Measurements from ENCODE around the gene CAB39L. TPM values are rescaled to one million over a fixed set of nuclear protein-coding genes. Genes with fewer than 3 reads are reported as not detected.

CAB39L gene
- total and polyA plus RNA-seq, 2 experiments from 2014 or later, result 6.1 to 7.3 TPM

DNA sequence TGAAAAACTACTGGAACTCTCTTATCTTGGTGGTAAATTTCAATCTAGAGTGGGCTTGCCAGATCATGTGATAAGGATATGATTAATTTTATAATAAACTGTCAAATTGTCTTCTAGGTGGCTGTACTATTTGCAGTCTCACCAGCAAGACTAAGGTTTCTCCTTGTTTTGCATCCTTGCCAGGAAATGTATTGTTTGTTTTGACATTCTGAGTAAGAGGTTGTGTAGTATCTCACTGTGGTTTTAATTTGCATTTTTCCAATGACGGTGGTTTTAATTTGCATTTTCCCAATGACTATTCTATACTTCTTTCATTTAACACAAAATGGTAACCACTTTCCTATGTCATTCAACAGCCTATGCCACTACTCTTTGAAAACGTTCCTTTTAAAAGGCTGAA lies 2.0 kb downstream of the CAB39L start:
- WGBS, 2 experiments (ENCODE audit: low coverage in 1 of 2, low lambda C conversion rate in 2 of 2, missing lambda C conversion rate in 2 of 2), result 73 to 76% methylated on average over 2 of the region's 2 CpGs
- Histone ChIP-seq H3K4me1 (ENCODE audit: insufficient read depth) (peaks cover 10% of the 10 kb centered on the region), H3K36me3 (ENCODE audit: low read depth) (peaks cover 6% of the 10 kb centered on the region; the same call in 1 of the 2 replicates), H4K20me1 (ENCODE audit: insufficient read depth) (no peaks in the 10 kb centered on the region), H3K27me3 (replicated peaks; ENCODE audit: insufficient read depth) (no peaks in the 10 kb centered on the region), H3F3A (ENCODE audit: insufficient read depth) (peaks cover 16% of the 10 kb centered on the region), H3K27ac (no peak overlapping the region), H3K4me2 (ENCODE audit: unreplicated experiment) (no peak overlapping the region), H3K4me3 (no peak overlapping the region), H3K9me3 (ENCODE audit: low read depth) (no peaks in the 10 kb centered on the region), H3K79me2 (ENCODE audit: insufficient read depth) (peaks cover 21% of the 10 kb centered on the region), H2AFZ (no peak overlapping the region), H3K9me2 (ENCODE audit: insufficient read depth) (no peaks in the 10 kb centered on the region), H3K9ac (no peak overlapping the region)
- DNase-seq, result no peak
- in situ Hi-C loops (cut with MboI), result loop anchor here (5.0 kb wide), 1 partner anchor 140 kb away; no protein-coding TSS in a partner anchor
- no peak for TF ChIP-seq EZH2phosphoT487 (IDR thresholded peaks at IDR 0.05; ENCODE audit: insufficient read depth, low read depth)
- no peak for TF ChIP-seq EZH2 (IDR thresholded peaks at IDR 0.05; ENCODE audit: insufficient read depth, poor library complexity, severe bottlenecking)

DNA sequence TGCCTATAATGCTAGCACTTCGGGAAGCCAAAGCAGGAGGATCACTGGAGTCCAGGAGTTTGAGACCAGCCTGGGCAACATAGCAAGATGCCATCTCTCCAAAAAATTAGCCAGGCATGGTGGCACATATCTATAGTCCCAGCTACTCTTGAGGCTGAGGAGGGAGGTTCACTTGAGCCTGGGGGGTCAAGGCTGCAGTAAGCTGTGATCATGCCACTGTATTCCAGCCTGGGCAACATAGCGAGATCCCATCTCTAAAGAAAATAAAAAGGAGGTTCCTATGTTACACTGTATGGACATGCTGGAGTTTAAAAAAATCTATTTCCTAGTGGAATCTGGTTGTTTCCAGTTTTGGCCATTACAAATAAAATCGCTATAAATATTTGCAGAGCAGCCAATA lies 2.6 kb downstream of the CAB39L start:
- Histone ChIP-seq H3K4me1 (ENCODE audit: insufficient read depth) (peaks cover 11% of the 10 kb centered on the region), H3K9me3 (ENCODE audit: low read depth) (no peaks in the 10 kb centered on the region), H3K4me2 (ENCODE audit: unreplicated experiment) (no peak overlapping the region), H3K79me2 (ENCODE audit: insufficient read depth) (peaks cover 16% of the 10 kb centered on the region), H3K9ac (no peak overlapping the region), H3K27ac (no peak overlapping the region), H3K9me2 (ENCODE audit: insufficient read depth) (no peaks in the 10 kb centered on the region), H3K36me3 (ENCODE audit: low read depth) (peaks cover 6% of the 10 kb centered on the region; the same call in 1 of the 2 replicates), H3F3A (ENCODE audit: insufficient read depth) (peaks cover 16% of the 10 kb centered on the region), H4K20me1 (ENCODE audit: insufficient read depth) (no peaks in the 10 kb centered on the region), H2AFZ (no peak overlapping the region), H3K27me3 (replicated peaks; ENCODE audit: insufficient read depth) (no peaks in the 10 kb centered on the region), H3K4me3 (no peak overlapping the region)
- no peak for DNase-seq
- 95 to 98% methylated on average over 3 of the region's 3 CpGs for WGBS, 2 experiments (ENCODE audit: low coverage in 1 of 2, low lambda C conversion rate in 2 of 2, missing lambda C conversion rate in 2 of 2)
- in situ Hi-C loops (cut with MboI), result loop anchor here (5.0 kb wide), 1 partner anchor 139 kb away; no protein-coding TSS in a partner anchor
- TF ChIP-seq EZH2 (IDR thresholded peaks at IDR 0.05; ENCODE audit: insufficient read depth, poor library complexity, severe bottlenecking), result no peak
- no peak for TF ChIP-seq EZH2phosphoT487 (IDR thresholded peaks at IDR 0.05; ENCODE audit: insufficient read depth, low read depth)

DNA sequence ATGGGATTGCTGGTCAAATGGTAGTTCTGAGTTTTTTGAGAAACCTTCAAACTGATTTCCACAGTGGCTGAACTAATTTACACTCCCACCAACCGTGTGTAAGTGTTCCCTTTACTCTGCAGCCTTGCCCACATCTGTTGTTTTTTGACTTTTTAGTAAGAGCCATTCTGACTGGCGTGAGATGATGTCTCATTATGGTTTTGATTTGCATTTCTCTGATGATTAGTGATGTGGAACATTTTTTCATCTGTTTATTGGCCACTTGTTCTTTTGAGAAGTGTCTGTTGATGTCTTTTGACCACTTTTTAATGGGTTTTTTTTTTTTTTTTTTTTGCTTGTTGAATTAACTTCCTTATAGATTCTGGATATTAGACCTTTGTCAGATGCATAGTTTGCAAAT lies 4.3 kb downstream of the CAB39L start:
- Histone ChIP-seq H4K20me1 (ENCODE audit: insufficient read depth) (no peaks in the 10 kb centered on the region), H3K4me3 (no peak overlapping the region), H3K9ac (no peak overlapping the region), H3K4me1 (ENCODE audit: insufficient read depth) (peaks cover 15% of the 10 kb centered on the region), H3K9me3 (ENCODE audit: low read depth) (no peaks in the 10 kb centered on the region), H3F3A (ENCODE audit: insufficient read depth) (peaks cover 5% of the 10 kb centered on the region), H3K27me3 (replicated peaks; ENCODE audit: insufficient read depth) (no peaks in the 10 kb centered on the region), H3K36me3 (ENCODE audit: low read depth) (peaks cover 6% of the 10 kb centered on the region; the same call in 1 of the 2 replicates), H3K9me2 (ENCODE audit: insufficient read depth) (no peaks in the 10 kb centered on the region), H2AFZ (no peak overlapping the region), H3K27ac (no peak overlapping the region), H3K79me2 (ENCODE audit: insufficient read depth) (peaks cover 13% of the 10 kb centered on the region), H3K4me2 (ENCODE audit: unreplicated experiment) (no peak overlapping the region)
- DNase-seq, result no peak
- in situ Hi-C loops (cut with MboI), result loop anchor here (5.0 kb wide), 1 partner anchor 137 kb away; no protein-coding TSS in a partner anchor
- 92% methylated on average over 2 of the region's 2 CpGs for WGBS, 2 experiments (ENCODE audit: low coverage in 1 of 2, low lambda C conversion rate in 2 of 2, missing lambda C conversion rate in 2 of 2)
- TF ChIP-seq EZH2 (IDR thresholded peaks at IDR 0.05; ENCODE audit: insufficient read depth, poor library complexity, severe bottlenecking) (no peak), EZH2phosphoT487 (IDR thresholded peaks at IDR 0.05; ENCODE audit: insufficient read depth, low read depth) (no peak)

DNA sequence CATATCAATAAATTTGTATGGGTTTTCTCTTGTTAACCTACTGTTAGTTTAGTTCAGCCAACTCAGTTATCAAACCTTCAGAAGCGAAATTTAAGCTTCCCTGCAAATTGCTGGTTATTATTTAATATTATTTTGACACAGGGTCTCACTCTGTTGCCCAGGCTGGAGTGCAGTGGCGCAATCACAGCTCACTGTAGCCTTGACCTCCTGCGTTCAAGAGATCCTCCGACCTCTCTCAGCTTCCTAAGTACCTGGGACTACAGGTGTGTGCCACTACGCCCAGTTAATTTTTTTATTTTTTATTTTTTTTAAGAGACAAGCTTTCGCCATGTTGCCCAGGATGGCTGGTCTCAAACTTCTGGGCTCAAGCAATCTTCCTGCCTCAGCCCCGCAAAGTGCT lies 6.2 kb downstream of the CAB39L start:
- Histone ChIP-seq H3K27me3 (replicated peaks; ENCODE audit: insufficient read depth) (no peaks in the 10 kb centered on the region), H4K20me1 (ENCODE audit: insufficient read depth) (no peaks in the 10 kb centered on the region), H3F3A (ENCODE audit: insufficient read depth) (0 out of 2 replicates have a peak, but pooled peaks cover 3% of the 10 kb centered on the region), H3K4me3 (no peak overlapping the region), H2AFZ (no peak overlapping the region), H3K36me3 (ENCODE audit: low read depth) (peaks cover 6% of the 10 kb centered on the region; the same call in 1 of the 2 replicates), H3K9ac (no peak overlapping the region), H3K79me2 (ENCODE audit: insufficient read depth) (peaks cover 7% of the 10 kb centered on the region), H3K9me2 (ENCODE audit: insufficient read depth) (no peaks in the 10 kb centered on the region), H3K4me2 (ENCODE audit: unreplicated experiment) (no peak overlapping the region), H3K9me3 (ENCODE audit: low read depth) (no peaks in the 10 kb centered on the region), H3K4me1 (ENCODE audit: insufficient read depth) (peaks cover 10% of the 10 kb centered on the region), H3K27ac (no peak overlapping the region)
- WGBS, 2 experiments (ENCODE audit: low coverage in 1 of 2, low lambda C conversion rate in 2 of 2, missing lambda C conversion rate in 2 of 2), result 82 to 83% methylated on average over 7 of the region's 7 CpGs
- in situ Hi-C loops (cut with MboI), result no loop called here
- TF ChIP-seq EZH2 (IDR thresholded peaks at IDR 0.05; ENCODE audit: insufficient read depth, poor library complexity, severe bottlenecking) (no peak), EZH2phosphoT487 (IDR thresholded peaks at IDR 0.05; ENCODE audit: insufficient read depth, low read depth) (no peak)
- no peak for DNase-seq

Data from GM23248 (cell line).